ENCODE results near the gene MARK3. TPM values are rescaled to one million over a fixed set of nuclear protein-coding genes. Genes with fewer than 3 reads are reported as not detected.

MARK3 gene
- polyA plus RNA-seq, 1 experiment: 109 TPM

DNA sequence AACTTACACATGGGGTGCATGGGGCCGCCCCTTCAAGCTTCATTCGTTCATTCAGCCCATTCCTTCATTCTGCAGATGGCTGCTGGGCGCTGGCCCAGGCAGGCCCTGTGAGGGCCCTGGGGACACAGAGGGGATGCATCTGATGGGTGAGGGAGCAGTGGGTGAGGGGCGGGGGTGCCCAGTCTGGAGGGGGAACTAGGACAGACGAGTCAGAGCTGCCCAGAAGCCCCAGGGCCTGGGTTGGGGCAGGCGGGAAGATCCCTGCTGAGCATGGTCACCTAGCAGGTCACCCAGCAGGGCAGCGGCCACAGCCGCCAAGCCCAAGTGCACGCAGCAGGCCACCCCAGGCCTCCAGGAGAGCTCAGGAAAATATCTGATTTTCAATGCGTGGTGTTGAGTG is 157.9 kb downstream of the MARK3 start:
- H3K27me3 ChIP-seq (ENCODE audit: control insufficient read depth, insufficient read depth, low read length): no peaks in the 10 kb centered on the region
- TF ChIP-seq, protein P1, sequence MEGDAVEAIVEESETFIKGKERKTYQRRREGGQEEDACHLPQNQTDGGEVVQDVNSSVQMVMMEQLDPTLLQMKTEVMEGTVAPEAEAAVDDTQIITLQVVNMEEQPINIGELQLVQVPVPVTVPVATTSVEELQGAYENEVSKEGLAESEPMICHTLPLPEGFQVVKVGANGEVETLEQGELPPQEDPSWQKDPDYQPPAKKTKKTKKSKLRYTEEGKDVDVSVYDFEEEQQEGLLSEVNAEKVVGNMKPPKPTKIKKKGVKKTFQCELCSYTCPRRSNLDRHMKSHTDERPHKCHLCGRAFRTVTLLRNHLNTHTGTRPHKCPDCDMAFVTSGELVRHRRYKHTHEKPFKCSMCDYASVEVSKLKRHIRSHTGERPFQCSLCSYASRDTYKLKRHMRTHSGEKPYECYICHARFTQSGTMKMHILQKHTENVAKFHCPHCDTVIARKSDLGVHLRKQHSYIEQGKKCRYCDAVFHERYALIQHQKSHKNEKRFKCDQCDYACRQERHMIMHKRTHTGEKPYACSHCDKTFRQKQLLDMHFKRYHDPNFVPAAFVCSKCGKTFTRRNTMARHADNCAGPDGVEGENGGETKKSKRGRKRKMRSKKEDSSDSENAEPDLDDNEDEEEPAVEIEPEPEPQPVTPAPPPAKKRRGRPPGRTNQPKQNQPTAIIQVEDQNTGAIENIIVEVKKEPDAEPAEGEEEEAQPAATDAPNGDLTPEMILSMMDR (IDR thresholded peaks at IDR 0.05; ENCODE audit: low read depth, low read length): no peak
- ChIA-PET CTCF (interaction anchor here (1.0 to 4.8 kb wide), 3 partner anchors 11 to 25 kb away, joined by 3 to 23 read pairs (median 4); no protein-coding TSS in a partner anchor), POLR2A (interaction anchor here (2.0 kb wide), 1 partner anchor 9 kb away, joined by 5 read pairs; no protein-coding TSS in a partner anchor)
- no peak overlapping the region for H3K27ac ChIP-seq (ENCODE audit: low read depth, low read length)
- no peaks in the 10 kb centered on the region; the same call in 1 of the 2 replicates for H3K9me3 ChIP-seq (ENCODE audit: control insufficient read depth, insufficient read depth, low read length)
- no peak overlapping the region for H3K4me3 ChIP-seq (ENCODE audit: low read depth, low read length)
- no peak for DNase-seq (ENCODE audit: low read depth, low spot score)

DNA sequence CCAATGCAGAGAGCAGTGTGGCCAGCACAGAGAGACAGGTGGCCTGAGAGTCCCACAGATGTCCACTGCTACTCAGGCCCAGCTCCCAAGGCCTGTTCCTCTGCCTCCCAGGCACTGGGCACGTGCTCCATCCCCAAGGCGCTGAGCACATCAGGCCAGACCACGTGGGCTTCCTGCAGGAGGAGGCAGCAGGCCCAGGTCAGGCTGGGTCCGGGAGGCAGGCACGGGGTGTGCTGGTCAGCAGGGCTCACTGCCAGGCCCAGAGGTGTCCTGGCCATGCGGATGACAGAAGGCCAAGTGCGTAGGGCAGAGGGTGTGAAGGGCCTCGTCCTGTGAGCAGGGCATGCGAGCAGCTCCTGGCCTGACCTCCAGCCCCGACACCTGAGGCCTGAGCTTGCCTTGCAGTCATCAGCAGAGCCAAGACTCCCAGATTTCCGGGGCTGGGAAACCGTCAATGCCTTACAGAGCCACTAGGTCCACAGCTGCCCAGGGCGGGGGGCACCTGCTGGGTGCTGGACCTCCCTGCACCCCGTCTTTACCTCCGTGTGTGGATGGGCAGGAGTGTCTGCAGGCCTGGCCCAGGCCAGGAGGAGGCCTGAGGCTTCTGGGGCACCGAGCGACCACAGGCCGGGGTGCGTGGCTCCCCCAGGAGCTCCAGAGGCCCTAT is 158.6 kb downstream of the MARK3 start:
- Histone ChIP-seq H3K27me3 (ENCODE audit: control insufficient read depth, insufficient read depth, low read length) (no peaks in the 10 kb centered on the region), H3K9me3 (ENCODE audit: control insufficient read depth, insufficient read depth, low read length) (no peaks in the 10 kb centered on the region; the same call in 1 of the 2 replicates), H3K27ac (ENCODE audit: low read depth, low read length) (no peak overlapping the region), H3K4me3 (ENCODE audit: low read depth, low read length) (no peak overlapping the region)
- POLR2A ChIA-PET: no interaction called here
- TF ChIP-seq, protein P1 (IDR thresholded peaks at IDR 0.05; ENCODE audit: low read depth, low read length): no peak
- no peak for DNase-seq (ENCODE audit: low read depth, low spot score)
- CTCF ChIA-PET: interaction anchor here (0.6 to 4.8 kb wide), 4 partner anchors 10 to 41 kb away, joined by 3 to 23 read pairs (median 4); no protein-coding TSS in a partner anchor

DNA sequence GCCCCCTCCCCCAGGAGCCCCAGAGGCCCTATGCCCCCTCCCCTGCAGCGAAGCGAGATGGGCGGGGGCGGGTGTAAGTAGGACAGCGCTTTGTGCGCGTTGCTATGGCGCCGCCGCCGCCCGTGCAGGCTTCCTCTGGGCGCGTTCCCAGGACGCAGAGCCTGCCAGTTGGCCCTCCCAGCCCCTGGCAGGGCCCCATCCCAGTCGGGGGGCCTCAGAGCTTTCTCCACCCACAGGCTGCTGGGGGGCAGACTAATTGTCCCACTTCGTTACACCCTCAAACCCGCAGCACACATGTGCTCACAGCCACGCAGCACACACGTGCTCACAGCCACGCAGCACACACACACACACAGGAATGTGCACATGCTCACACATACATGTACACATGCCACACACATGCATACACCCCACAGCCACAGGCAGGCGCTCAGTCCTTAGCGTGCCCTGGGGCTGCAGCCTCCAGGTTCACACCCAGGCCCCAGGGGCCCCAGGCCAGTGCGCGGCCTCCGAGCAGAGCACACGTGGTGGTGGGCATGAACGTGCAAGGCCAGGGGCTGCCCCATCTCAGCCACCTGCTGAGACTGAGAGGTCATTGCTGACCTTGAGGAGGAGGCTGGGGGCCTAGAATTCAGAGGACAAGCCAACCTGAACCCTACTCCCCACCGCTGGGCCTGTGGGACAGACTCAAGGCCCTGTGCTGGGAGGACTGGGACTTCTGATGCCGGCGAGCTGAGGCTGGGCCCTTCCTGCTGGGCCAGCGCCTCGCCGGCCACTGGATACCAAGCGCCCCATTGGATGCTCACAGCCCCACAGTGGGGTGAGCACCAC is 159.4 kb downstream of the MARK3 start:
- TF ChIP-seq, protein P1 (IDR thresholded peaks at IDR 0.05; ENCODE audit: low read depth, low read length): no peak
- CTCF ChIA-PET: interaction anchor here (0.6 to 4.8 kb wide), 2 partner anchors 26 to 42 kb away, joined by 3 to 23 read pairs; no protein-coding TSS in a partner anchor
- POLR2A ChIA-PET: no interaction called here
- no peak for DNase-seq (ENCODE audit: low read depth, low spot score)
- Histone ChIP-seq H3K4me3 (ENCODE audit: low read depth, low read length) (no peak overlapping the region), H3K27me3 (ENCODE audit: control insufficient read depth, insufficient read depth, low read length) (no peaks in the 10 kb centered on the region), H3K9me3 (ENCODE audit: control insufficient read depth, insufficient read depth, low read length) (no peaks in the 10 kb centered on the region; the same call in 1 of the 2 replicates), H3K27ac (ENCODE audit: low read depth, low read length) (no peak overlapping the region)

DNA sequence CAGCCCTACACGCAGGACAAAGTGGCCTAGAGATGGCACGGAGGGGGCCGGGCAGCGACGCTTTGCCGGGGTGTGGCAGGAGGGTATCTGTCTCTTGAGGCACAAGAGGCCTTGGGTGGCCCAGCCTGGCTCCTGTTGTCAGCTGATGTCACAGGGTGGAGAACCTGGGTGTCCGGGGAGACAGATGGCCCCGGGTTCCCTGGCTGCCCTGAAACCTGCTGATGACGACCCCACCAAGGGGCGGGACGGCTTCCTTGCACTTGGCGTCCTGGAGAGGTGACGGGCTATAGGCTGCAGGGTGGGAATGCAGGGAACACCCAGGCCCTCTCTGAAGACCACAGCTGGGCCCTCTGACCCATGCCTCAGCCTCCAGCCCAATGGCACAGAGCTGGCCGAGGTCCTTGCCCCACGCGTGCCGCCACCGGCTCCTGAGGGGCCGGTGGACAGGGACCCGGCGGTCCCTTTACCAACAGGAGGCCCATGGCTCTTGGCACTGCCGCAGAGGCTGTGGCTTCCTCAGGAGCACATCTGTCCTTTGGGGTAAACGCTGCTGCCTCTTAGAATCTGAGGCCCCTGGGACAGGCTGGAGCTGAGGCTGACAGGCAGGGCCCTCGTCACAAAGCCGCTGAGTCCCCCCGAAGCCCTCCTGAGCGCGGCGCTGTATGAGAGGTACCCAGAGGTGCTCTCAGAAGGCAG is 160.2 kb downstream of the MARK3 start:
- H3K27me3 ChIP-seq (ENCODE audit: control insufficient read depth, insufficient read depth, low read length): no peaks in the 10 kb centered on the region
- no peak overlapping the region for H3K4me3 ChIP-seq (ENCODE audit: low read depth, low read length)
- TF ChIP-seq, protein P1 (IDR thresholded peaks at IDR 0.05; ENCODE audit: low read depth, low read length): no peak
- CTCF ChIA-PET: interaction anchor here (1.7 kb wide), 1 partner anchor 27 kb away, joined by 10 read pairs; no protein-coding TSS in a partner anchor
- DNase-seq (ENCODE audit: low read depth, low spot score): no peak
- no peaks in the 10 kb centered on the region; the same call in 1 of the 2 replicates for H3K9me3 ChIP-seq (ENCODE audit: control insufficient read depth, insufficient read depth, low read length)
- H3K27ac ChIP-seq (ENCODE audit: low read depth, low read length): no peak overlapping the region
- POLR2A ChIA-PET: no interaction called here

Measured in AG04450 (cell line).